SH-SY5Y (cell line): ENCODE data around the gene TBCD.

ENCODE experiments used
- GATA2 ChIP-seq: IDR thresholded peaks from 2 replicates; pipeline ENCODE4 v1.6.1; 2011; ENCODE audit warnings: mild to moderate bottlenecking, low read depth, low read length
- GATA3 ChIP-seq: IDR thresholded peaks from 2 replicates; pipeline ENCODE4 v1.6.1; 2011; ENCODE audit warnings: low read depth, mild to moderate bottlenecking, low read length, moderate library complexity

DNA sequence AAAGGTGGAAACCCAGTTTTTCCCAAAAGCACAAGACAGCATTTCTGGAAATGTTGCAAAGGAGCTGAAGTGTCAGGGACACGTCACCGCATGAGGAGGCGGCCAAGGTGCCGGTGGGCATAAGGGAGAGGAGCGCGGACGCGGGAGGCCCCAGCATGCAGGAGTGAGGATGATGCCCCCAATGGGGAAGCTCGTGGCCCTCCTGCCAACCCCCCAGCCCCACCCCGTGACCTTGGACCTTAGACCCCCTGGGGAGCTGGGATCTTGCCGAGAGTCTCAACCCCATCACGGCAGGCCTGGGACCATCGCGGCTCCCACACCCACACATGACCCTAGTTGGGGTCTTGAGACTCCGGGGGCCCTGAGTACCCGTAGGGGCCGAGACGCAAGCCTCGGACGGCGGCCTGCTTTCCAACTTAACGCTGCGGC lies 208.1 kb downstream of the TBCD start:
- TF ChIP-seq GATA3 (no peak), GATA2 (no peak)
